GM21786 (cell line): ENCODE data around the gene DGKB.

Experiments
- ATAC-seq: cut with Tn5 transposase; IDR thresholded peaks from one replicate; pipeline ENCODE4 v1.9.1; 2021; ENCODE audit not compliant: unreplicated experiment

Gene DGKB

GRCh38 chr7:14691034-14691433, 211.5 kb downstream of the DGKB start:
- no peak for ATAC-seq

DNA sequence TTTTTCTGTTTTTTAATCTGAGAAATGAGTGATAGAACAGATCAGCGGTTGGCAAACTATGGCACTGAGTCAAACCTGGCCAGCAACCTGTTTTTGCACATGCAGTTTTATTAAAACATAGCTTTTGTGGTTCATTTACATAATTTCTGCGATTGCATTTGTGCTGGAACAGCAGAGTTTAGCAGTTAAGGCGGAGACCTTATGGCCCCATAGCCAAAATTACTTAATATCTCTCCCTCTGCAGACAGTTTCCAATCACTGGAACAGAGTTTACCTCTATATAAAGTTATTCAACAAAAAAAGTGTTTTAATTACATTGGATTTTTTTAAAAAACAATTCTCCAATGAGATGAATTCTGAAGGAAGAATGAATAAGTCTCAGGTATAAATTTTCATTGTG, 212.1 kb downstream of the DGKB start:
- no peak for ATAC-seq

DNA sequence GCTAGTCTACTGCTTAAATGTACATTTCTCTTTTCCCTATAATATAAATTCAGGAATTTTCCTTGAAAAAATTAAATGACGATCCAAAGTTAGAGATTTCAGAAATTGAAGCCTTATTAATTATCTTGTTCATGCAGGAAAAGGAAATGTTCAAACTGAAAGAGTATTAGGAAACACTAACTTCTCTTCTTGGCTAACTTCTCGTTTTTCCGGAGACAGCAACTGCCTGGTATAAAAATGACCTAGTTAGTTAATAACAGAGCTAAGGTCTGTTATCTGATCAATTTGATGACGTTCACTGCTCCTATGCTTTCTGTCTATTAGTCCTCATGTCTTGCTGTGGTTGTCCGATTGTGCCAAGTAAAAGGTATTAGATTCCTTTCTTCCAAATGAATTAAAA, 212.5 kb downstream of the DGKB start:
- ATAC-seq = no peak

DNA sequence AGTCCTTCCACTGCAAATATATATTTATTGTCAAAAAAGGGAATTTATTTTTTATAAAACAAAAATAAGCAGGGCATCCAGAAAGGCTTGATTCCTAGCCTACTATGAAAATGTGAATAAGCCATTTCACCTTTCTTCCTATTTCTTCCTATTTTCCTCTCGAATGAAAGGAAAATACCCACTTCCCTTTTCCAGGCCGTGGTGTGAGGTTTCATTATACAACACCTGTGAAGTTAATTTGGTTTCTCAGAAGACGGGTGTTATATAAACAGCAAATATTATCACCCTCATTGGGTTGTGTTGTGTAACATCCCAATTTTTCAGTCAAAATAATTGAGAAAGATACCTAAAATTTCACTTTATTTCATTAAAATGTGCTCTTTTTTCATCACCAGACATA, 214.3 kb downstream of the DGKB start:
- no peak for ATAC-seq

DNA sequence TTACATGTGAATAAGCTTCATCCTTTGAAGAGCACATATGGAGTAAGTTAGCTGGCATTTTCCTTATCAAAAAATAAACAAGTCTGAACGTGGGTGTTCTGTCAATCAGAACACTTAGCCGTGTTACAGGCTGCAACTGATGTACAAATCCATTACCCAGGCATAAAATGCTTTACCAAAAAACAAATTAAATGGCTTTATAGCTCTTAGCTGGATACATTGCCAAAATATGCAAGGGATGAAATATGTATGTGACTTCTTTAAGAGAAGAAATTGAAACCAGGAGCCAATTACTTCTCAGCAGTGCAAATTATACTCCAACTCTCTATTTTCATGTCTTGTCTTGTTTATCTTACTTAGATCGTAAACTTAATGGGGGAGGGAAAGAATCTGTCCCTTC, 214.8 kb downstream of the DGKB start:
- ATAC-seq = no peak

- ATAC-seq = no peak
Observed at GRCh38 chr7:14687241-14687640, 215.3 kb downstream of the DGKB start.

- no peak for ATAC-seq
Observed at GRCh38 chr7:14685167-14685566, 217.4 kb downstream of the DGKB start.

GRCh38 chr7:14682910-14683465, 219.6 kb downstream of the DGKB start:
- ATAC-seq = no peak

GRCh38 chr7:14676896-14677295, 225.7 kb downstream of the DGKB start:
- no peak for ATAC-seq

DNA sequence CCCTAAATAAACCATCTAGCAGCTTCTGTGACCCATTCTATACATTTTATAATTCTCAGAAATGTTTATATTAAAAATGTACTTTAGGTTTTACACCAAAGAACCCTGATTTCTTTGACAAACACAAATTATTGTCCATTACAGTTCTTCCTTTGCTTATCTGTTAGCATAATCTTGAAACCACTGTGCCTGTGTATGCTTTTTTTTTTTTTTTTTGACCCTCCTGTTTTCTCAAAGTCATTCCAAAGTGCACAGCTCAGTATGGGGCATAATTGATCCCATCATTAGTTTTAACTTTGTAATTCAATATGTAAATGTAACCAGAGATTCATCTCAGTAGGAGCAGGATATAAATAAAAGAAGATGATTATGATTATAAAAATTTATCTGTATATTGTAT, 229.3 kb downstream of the DGKB start:
- ATAC-seq = no peak

DNA sequence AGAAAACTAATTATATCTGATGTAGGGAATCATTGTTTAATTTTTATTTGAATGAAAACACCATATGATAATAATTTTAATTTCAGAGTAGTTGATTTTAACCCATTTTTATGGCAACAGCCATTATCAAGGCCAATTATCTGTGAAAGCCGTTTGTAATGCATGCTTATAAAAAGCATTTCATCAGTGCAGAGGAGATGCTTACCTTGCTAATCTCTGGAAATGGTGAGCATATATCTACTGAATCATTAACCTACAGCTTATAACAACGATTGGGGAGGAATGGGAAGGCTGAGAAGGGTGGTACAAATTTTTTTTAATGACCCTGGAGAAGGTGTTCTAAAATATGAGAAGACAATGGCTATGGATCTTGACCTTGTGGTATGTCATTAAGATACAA, 235.6 kb downstream of the DGKB start:
- no peak for ATAC-seq

DNA sequence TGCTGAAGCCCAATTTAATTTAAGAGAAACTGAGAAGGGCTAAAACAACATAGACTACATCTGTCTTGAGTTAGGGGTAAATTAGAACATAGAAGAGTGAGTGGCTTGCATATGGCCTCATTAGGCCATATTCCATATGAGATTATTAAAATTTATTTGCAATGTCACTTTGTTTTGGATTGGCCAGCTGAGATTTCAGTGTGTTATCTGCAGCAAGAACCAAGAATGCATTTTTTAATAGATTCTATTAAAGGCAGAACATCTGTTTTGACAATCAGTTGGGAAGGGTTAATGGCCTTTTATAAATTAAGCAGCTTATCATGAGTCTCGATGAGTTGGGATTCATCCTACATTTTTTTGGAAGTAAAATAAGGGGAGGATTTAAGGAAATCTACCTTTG, 236.2 kb downstream of the DGKB start:
- no peak for ATAC-seq

DNA sequence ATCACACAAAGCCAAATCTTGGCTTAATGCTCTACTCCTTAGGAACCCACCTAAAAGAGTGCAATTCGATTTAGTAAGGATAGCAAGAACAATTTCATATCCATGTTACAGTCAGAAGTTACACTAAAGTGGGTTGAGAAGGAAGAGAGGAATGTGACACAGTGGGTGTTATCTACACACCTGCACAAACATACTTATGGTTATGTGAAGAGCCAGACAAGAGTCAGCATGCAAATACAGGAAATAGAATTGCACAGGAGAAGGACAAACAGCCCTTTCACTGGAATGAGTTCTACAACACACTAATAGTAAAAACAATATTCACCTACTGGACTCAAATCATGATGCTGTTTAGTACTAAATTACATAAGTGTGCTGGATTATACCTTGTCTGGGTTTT, 262.8 kb downstream of the DGKB start:
- ATAC-seq = no peak

DNA sequence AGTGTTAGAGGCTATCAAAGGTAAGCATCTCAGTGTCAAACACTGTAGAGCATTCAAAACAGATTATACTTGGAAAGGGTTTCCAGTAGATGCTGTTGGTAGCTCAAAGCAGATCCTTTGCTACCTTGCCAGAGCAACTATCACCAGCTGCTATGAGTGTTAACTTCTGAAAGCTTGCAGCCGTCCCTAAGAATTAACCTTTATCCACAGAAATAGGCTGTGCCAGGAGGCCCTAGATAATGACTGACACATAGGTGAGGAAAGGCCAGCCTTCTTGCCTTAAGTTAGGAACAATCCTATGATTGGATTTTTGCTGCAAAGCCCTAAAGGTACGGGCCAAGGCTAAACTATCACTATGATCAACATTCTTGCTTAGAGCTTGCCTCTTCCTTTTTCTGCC, 263.2 kb downstream of the DGKB start:
- ATAC-seq = no peak

DNA sequence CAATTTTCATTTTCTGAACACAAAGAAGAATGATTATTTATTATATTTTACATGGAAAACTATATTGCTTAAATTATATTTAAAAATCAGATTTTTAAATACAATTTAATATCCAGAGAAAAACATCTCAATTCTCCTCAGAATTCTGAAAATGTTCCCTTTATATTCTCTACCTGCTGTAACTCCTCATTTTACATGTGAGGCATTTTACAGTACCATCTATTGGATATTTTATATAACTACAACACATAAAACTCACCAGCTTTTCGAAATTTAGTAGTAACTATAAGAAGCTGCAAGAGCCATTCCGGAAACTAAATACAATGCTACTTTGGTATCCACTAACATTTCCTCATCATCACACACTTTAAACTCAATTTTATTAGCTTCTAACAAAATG, 264.6 kb downstream of the DGKB start:
- no peak for ATAC-seq

DNA sequence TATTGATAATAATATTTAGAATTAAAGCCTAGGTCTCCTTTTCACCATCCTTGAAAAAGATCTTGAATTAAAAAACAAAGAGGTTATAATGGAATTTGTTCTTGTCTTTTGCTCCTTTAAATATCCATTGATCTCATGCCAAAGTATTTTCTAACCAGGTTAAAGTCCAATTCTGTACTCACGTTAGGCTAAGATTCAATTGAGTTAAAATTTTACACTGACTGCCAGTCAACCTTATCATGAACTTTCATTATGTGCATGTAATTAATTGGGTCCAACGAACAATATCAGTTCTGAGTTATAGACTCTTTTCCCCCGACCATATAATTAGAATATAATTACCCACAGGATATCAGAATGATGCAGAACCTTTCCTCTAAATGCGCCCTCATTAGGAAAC, 266.6 kb downstream of the DGKB start:
- ATAC-seq = no peak

GRCh38 chr7:14630048-14630447, 272.5 kb downstream of the DGKB start:
- peak; percentile 66 for ATAC-seq

DNA sequence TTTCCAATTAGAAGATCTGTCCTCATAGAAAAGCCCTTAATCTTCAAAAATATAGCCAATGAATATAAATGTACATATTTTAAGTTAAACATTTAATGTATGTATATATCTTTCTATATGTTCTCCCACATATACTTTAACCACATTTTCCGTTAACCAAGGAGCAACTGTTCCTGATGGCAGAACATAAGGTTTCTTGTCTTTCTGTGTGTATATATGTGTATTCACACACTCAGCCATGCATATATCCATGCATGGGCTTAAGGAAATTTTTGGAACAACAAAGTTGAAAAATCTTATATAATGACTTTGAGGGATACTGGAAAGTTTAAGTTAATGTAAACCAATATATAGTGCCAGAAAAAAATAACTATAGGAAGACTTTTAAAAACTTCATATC, 274.0 kb downstream of the DGKB start:
- no peak for ATAC-seq

DNA sequence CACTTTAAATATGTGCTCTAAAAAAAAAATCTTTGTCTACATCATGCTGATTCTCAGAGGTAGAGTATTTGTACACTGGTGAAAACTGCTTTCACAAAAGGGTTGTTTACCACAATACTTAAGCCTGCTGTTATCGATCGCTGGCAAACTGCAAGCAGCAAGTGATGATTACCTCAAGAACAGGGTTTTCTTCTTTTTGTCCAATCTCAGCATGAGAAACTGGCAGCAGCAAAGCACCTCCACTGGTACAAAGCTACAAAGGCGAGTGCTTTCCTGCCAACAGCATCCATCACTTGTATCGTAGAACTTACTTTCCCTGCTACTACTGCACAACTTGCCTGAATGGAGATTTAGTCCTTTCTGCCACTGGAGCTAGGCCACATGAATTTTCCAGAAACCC, 276.5 kb downstream of the DGKB start:
- ATAC-seq = no peak

DNA sequence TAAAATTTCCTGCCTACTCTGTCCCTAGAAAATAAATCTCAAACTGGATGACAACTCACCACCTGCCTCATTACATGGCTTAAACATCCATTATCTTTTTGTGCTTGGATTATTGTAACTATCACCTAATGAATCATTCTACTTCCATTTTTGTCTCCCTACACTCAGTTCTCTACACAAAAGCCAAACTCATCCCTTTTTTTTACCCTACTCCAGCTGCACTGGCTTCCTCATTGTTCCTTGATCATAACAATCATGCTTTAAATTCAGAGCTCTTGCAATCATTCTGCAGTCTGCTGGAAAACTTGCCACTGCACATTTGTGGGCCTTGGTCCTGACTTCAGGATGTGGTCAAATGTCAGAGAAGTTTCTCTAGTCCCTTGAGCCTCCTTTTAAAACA, 280.0 kb downstream of the DGKB start:
- ATAC-seq = no peak

- no peak for ATAC-seq
Observed at GRCh38 chr7:14606101-14606500, 296.4 kb downstream of the DGKB start.

DNA sequence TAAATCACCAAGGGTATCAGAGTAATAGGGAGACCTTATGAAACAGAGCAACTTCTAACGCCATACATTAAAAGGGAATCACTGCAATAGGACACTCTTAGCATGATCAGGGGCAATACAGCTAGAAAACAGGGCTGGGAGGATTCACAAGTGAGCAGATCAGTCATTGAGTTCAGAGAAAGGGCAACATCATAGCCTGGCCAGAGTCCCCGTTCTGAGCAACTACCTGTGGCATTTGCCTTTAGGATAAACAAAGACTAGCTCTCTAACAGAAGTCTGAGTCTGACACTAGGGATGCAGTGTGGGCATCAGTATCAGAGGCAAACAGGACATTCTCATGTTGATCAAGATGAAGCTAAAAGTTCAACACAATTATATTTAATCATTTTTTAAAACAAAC, 297.9 kb downstream of the DGKB start:
- no peak for ATAC-seq

GRCh38 chr7:14602851-14603250, 299.7 kb downstream of the DGKB start:
- ATAC-seq = no peak
